Frontal cortex (tissue), 4 donors: ENCODE results near the gene TDRD15. TPM values are rescaled to one million over a fixed set of nuclear protein-coding genes. Genes with fewer than 3 reads are reported as not detected.
A peak's percentile ranks its signal among the peaks of the same experiment; 100 is the strongest.
"Not testable (repeated sequence)": the region's sequence is repeated elsewhere in the genome, so short reads cannot be mapped to it uniquely, and the experiment has no call there.

Experiments used
- DNase-seq, 2 donors: peaks; one replicate each; pipeline ENCODE4 v3.0.0; 2012; ENCODE audit warnings: low spot score in 2 of 2
- FAIRE-seq: peaks from 2 replicates; lab custom pipeline; 2012; peaks lifted over from hg19 to GRCh38; lab: Jason Lieb, UNC
- total RNA-seq: library from RNA; depleted of rRNA; stranded (reverse); fragments of >200 nt; gene quantifications from one replicate; pipeline ENCODE4 v1.2.3, GENCODE V29; 2014
- donor health status: control.
- donor health status: control.
- donor health status: control.

The TDRD15 gene
- under 0.01 TPM for total RNA-seq

DNA sequence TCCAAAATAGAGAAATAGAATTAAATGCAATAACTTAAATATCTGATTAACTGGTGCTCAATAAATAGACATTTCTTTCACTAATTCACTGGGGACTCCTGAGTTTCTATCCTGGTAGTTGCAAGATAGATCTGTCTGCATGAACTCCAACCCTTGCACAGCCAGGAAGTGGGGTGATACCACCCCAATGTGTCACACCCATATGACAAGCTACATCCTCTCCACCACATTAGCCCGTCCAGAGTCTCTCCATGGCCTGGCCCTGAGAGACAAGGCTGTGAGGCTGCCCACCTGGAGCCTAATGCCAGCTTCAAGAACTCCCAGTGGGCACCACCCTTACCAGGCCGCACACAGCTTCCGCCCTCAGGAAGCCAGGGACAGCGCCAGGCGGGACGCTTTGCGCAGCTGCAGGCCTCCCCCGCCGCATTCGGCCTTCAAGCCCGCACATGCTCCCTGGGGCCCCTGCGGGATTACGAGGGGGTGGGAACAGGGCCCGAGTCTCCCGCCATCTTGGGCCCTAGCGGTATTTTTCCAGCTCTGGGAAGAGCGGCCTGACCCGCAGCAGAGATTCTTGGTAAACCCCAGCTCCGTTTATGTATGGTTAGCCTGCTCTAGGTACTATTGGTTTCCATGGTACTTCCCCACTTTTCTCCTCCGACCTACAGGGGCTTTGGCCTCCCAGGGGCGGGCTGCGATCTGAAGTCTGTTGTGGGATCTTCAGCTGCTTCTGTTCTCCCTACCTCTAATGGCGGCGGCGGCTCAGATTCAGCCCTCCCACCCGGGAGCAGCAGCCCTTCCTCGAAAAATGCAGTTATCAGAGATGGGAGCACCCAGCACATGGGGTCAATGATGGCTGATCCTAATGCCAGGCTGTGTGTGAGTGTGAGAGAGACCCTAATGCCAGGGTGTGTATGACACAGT lies at the start of gene TDRD15:
TSS of gene TDRD15 (plus strand) at position 496 of the 921 bp plus-strand sequence. CDS start 13,500 bp downstream, outside the sequence.
- no peak for FAIRE-seq
- DNase-seq, result no peak

- no peak for FAIRE-seq
- no peak for DNase-seq
These were observed 45.5 kb upstream of the TDRD15 start for GRCh38 chr2:21078296-21078695.

GRCh38 chr2:21083482-21083881 lies 40.3 kb upstream of the TDRD15 start:
- DNase-seq (no peak), FAIRE-seq (no peak)

DNA sequence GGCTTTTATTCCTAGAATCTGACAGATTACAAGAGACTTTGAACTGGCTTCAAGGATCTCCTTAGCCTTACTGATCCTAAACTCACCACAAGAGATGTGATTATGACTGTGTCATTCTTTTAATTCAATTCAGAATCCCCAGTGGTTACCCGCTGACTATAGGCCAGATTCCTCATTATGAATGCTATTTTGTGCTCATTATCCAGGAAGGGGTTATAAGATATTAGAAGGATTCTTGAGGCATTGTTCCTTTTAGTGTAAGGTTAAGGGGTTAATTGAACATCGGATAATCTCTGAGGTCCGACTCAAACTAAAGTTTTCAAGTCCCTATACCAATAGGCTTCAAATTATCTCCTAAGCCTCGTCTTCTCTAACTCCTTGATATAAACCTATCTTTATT lies 39.4 kb upstream of the TDRD15 start:
- no peak for FAIRE-seq
- DNase-seq, result no peak

GRCh38 chr2:21092308-21092869 lies 31.4 kb upstream of the TDRD15 start:
- FAIRE-seq (no peak), DNase-seq (no peak)

GRCh38 chr2:21095178-21095577 lies 28.6 kb upstream of the TDRD15 start:
- FAIRE-seq (no peak), DNase-seq (no peak)

DNA sequence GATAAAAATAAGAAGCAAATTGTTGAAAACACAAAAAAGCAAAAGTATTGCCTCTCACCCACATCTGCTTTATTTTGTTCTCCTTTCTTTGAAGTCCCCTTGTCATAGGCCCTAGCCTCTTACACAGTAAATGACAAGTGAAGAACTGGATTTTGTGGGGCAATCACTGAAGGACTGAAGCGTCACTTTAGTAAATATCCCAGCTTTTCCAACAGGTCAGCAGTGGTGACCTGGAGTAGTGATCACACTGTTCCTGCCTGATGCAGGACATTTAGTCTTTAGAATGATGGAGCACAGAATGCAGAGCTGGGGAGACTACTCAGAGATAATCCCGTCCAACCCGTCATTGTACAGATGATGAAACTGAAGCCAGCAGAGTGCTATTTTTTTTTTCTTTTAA lies 28.1 kb upstream of the TDRD15 start:
- FAIRE-seq (no peak), DNase-seq (no peak)

DNA sequence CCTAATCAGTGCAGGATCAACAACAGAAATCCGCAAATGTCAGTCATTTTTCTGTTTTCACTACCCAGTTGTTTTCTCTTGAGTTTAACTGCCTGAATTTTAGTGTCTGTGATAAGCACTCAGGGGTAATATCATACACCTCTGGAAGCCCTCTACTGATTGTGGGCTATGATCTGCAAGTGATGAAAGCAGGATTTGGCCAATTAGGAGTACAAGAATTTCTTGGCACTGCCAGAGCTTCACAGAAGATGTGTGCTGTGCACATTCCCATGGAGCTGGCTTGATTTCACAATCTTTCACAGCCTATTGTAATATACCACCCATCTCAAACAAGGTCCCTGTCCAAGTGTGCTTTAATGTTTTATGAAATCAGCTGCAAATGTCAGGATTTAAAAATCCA lies 27.3 kb upstream of the TDRD15 start:
- FAIRE-seq (no peak), DNase-seq (no peak)

GRCh38 chr2:21097331-21097730 lies 26.4 kb upstream of the TDRD15 start:
- no peak for FAIRE-seq
- no peak for DNase-seq

GRCh38 chr2:21098294-21098693 lies 25.5 kb upstream of the TDRD15 start:
- FAIRE-seq, result no peak

DNA sequence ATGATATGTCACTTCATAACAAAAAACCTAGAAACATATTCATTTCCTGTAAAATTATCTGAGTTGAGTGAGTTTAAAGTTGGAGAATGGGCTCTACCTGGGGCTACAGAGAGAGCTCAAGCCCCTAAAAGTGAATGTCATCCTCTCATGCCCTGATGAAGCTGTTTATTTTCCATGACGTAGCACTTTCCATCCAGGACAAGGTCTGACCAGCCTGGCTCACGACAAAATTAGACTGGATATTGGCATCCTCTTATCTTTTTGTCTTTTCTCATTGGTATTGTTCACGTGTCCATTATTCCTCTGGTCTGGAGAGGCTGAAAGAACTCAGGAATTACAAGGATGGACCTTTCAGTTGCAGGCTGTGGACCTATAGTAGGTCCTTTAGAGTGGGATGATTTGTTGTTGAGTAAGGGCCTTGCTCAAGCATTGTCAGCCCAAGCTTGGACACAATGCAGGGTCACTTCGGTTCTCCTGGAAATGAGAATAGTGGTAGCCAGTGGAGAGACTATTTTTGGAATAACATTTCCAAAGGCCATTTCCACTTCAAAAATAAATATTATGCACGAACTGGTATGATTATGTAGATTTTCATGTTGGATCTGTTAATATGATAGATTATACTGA lies 24.4 kb upstream of the TDRD15 start:
- FAIRE-seq (no peak), DNase-seq (no peak)

More at GRCh38 chr2:21098294-21098693, 25.5 kb upstream of the TDRD15 start:
- DNase-seq, result no peak

GRCh38 chr2:21101514-21102155 lies 22.1 kb upstream of the TDRD15 start:
- not testable (repeated sequence) for FAIRE-seq, DNase-seq

DNA sequence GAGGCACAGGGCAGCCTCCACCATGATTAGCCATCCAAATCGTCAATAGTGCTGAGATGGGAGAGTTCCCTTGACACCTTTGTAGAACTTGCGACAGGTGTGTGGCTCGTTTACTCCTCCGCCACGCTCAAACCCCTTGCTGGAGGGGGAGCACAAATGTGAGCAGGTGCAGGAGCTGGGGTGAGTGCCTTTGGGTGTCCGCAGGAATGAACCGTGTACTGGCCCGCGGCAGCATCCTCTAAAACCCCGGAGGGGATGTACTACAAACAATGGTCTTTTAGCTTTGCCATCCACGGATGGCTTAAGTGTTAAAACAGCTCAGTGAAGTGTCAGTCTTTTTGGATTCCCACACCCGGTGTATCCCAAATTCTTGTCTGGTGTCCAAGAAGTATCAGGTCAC lies 21.4 kb upstream of the TDRD15 start:
- FAIRE-seq (no peak), DNase-seq (no peak)

GRCh38 chr2:21103274-21103891 lies 20.4 kb upstream of the TDRD15 start:
- FAIRE-seq (no peak), DNase-seq (no peak)

DNA sequence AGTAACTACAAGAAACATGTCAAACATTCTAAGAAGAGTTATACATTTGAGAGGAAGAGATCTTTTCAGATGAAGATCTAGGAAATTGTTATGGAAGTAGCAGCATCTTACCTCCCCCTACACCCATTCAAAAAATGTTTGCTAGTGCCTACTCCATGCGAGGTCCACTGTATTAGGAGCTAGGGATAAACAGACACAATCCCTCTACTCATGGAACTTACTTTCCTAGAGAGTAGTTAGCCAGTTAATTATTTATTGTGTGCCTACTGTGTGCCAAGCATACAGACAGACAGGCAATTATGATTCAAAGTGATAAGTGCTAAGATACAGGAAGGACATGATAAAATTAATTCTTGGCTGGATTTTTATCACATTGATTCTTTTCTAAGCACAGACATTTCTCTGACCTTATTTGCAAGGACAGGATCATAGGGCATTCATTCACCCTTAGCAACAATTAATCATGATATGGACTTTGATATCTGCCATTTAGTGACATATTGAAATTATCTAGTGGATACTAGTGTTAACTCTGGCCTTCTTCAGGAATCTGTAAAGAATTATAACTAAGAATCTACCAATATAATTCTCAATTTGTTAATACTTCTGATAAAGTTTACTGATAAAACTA lies 19.6 kb upstream of the TDRD15 start:
- no peak for DNase-seq
- no peak for FAIRE-seq

DNA sequence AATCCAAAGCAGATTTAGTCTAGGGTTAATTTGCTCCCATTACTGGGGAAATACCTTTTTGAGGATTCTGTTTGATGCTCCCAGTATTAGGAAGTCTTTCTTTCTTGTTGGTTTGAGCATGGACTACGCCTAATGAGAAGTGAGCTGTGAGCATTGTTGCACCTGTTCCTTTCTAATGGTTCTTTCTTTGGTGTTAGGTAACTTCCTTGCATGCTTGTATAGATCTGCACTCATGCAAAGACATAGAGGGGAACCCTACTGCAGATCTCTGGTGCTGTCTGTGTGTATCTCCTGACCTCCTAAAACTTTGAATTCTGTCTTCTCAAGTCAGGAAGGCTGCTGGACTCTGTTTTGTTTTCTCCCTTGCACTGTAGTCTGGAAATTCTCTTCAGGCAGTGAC lies 12.8 kb upstream of the TDRD15 start:
- FAIRE-seq (no peak), DNase-seq (no peak)

DNA sequence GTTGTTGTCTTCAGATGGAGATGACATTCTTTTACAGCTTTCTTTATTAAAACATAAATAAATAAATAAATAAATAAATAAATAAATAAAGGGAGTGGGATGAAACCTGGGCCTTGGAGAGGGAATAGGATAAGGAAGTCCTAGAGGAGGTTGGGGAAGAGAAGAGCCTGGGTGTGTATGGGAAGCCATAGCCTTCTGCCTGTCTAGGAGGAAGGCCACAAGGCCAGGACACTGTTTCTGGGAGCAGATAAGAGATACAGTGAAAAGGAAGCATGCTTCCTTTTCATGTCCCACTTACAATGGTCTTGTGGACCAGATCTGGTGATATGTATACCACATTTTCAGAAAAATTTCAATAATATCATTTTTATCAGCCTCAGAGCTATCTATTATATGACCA lies 6.1 kb upstream of the TDRD15 start:
- no peak for DNase-seq
- no peak for FAIRE-seq

- DNase-seq (peak; percentile 20 to 22), FAIRE-seq (peak; percentile 86)
These were observed 5.4 kb upstream of the TDRD15 start for GRCh38 chr2:21118302-21118920.

- DNase-seq (no peak), FAIRE-seq (no peak)
These were observed 8.1 kb downstream of the TDRD15 start for GRCh38 chr2:21131861-21132260.
